ENCODE data around the gene PZP. TPM values are rescaled to one million over a fixed set of nuclear protein-coding genes. Genes with fewer than 3 reads are reported as not detected.
A peak's percentile ranks its signal among the peaks of the same experiment; 100 is the strongest.

PZP gene
- total RNA-seq, 1 donor from 2014 or later = 0.67 TPM

DNA sequence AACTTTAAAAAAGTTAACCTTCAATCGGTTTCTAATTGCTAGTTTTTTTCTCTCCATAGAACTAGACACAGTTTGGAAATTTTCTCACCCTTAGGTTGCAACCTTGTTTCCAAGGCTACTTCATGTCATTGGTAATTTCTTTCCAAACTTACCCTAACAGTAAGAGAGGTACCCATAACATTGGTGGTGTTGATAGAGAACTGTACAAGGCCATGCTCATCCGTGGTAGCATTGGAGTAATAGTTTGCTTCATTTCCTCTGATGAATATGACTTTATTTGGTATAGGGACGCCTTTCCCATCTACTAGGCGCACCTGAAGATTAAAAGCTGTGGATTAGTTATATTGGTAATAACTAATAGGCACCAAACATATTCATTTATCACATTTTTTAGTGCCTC lies 104.1 kb downstream of the PZP start:
- Histone ChIP-seq H3K4me3 (no peak overlapping the region), H3K27me3 (no peaks in the 10 kb centered on the region), H3K27ac (no peak overlapping the region), H3K9me3 (no peaks in the 10 kb centered on the region), H3K36me3 (peaks cover 93% of the 10 kb centered on the region), H3K4me1 (no peaks in the 10 kb centered on the region)
- no peak for DNase-seq
- no peak for ATAC-seq
- intact Hi-C loops (cut with DNase I) = no loop called here
- TF ChIP-seq, protein P1, sequence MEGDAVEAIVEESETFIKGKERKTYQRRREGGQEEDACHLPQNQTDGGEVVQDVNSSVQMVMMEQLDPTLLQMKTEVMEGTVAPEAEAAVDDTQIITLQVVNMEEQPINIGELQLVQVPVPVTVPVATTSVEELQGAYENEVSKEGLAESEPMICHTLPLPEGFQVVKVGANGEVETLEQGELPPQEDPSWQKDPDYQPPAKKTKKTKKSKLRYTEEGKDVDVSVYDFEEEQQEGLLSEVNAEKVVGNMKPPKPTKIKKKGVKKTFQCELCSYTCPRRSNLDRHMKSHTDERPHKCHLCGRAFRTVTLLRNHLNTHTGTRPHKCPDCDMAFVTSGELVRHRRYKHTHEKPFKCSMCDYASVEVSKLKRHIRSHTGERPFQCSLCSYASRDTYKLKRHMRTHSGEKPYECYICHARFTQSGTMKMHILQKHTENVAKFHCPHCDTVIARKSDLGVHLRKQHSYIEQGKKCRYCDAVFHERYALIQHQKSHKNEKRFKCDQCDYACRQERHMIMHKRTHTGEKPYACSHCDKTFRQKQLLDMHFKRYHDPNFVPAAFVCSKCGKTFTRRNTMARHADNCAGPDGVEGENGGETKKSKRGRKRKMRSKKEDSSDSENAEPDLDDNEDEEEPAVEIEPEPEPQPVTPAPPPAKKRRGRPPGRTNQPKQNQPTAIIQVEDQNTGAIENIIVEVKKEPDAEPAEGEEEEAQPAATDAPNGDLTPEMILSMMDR (IDR thresholded peaks at IDR 0.05) = no peak

DNA sequence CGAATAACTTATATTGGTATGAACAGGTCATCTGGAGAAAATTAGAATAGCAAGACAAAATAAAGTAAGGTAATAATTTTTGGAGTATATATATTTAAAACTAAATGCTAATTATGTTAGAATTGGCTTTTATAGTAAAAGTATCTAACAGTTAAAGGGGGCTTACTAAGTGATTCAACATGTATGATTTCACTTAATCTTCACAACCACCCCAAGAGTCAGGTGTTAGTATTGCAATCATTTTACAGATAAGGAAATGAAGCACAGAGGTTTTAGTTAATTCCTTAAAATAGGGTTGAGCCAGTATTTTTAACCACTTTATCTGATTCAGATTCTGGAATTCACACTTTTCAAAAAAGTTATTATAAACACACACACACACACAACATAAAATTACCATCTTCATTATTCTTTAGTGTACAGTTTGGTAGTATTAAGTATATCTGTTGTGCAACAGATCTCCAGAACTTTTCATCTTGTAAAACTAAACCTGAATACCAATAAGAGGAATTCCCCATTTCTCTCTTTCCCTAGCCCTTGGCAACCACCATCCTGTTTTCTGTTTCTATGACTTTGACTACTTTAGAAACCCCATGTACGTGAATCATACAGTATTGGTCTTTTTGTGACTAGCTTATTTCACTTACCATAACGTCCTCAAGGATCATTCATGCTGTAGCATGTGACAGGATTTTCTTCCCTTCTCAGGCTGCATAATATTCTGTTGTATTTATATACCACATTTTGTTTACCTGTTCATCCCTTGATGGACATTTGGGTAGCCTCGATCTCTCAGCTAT lies 104.9 kb downstream of the PZP start:
- Histone ChIP-seq H3K9me3 (no peaks in the 10 kb centered on the region), H3K27ac (no peak overlapping the region), H3K4me3 (no peak overlapping the region), H3K4me1 (no peaks in the 10 kb centered on the region), H3K27me3 (no peaks in the 10 kb centered on the region), H3K36me3 (peaks cover 93% of the 10 kb centered on the region)
- TF ChIP-seq, protein P1 (IDR thresholded peaks at IDR 0.05) = peak; percentile 7
- no peak for DNase-seq
- intact Hi-C loops (cut with DNase I) = no loop called here
- ATAC-seq = no peak

DNA sequence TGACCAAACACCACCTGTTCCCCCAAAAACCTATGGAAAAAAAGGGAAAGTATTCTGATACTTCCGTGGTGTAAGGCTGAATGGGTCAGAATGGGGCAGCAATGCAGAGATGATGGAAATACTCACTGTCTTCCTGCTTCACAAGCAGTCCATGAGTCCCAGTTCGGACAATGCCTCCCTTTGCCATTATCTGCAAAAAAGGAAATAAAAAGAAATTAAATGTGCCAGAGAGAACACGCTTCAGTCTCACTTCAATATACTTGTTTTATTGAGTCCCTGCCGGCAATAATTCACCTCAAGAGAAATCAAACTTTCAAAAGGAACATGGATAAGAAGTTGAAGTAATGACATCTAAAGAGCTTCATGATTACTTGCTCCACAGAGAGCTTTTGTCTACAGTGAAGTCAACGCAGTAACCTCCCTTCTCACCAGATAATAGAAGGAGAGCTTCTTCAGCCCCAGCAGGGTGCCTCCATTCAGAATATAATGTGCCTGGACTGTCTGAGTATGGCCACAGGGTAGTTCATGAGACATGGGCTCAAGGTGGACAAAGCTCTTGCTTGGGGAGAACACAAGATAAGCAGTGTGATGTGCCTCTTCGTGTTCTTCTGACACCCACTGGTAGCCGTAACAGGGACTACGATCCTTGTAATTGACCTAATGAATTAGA lies 107.0 kb downstream of the PZP start:
- no peak overlapping the region for H3K27ac ChIP-seq

DNA sequence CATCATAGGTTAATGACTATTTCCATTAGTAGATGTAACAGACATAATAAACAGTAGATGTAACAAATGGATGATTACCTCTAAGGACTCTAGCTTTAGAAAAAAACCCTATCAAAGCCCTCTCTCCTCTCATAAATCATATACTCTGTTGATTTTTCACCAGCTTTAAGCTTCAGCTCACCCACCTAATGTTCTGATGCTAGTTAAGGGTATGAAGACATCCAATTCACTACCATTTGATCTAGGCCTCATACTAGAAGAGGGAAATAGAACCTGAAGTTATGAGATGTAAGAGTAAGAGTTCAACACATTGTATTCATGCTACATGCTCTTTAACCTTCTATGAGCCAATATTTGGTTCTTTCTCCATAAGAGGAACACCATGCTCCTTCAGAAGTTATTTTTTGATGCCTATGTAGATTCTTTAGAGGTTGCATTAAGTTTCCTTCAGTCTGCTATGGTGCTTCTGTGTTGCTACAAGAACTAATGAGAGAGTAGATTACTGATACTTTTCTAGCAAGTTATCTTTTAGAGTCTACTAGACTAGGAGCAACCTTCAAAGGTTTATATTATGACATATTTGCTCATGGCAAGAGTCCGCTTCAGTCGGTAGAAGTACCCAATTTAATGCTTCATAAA lies 108.5 kb downstream of the PZP start:
- TF ChIP-seq, protein P1 (IDR thresholded peaks at IDR 0.05) = no peak
- H3K4me1 ChIP-seq = no peaks in the 10 kb centered on the region
- no peaks in the 10 kb centered on the region for H3K27me3 ChIP-seq
- H3K4me3 ChIP-seq = no peak overlapping the region
- no peak for ATAC-seq
- no peak for DNase-seq
- H3K36me3 ChIP-seq = peaks cover 96% of the 10 kb centered on the region
- H3K9me3 ChIP-seq = no peaks in the 10 kb centered on the region
- no peak overlapping the region for H3K27ac ChIP-seq
- intact Hi-C loops (cut with DNase I) = no loop called here

More for the DNA sequence above, 107.0 kb downstream of the PZP start:
- H3K36me3 ChIP-seq = peaks cover 99% of the 10 kb centered on the region
- TF ChIP-seq, protein P1 (IDR thresholded peaks at IDR 0.05) = no peak
- no peak for DNase-seq
- no peak overlapping the region for H3K4me3 ChIP-seq
- H3K27me3 ChIP-seq = no peaks in the 10 kb centered on the region
- H3K9me3 ChIP-seq = no peaks in the 10 kb centered on the region
- no peak for ATAC-seq
- intact Hi-C loops (cut with DNase I) = no loop called here
- no peaks in the 10 kb centered on the region for H3K4me1 ChIP-seq

Small RNA genes within 50 kb of the gene (microRNA-seq; reads per million reads assigned to microRNA genes)
- not detected for gene MIR1244-3 (ENCODE audit: borderline microRNAs expressed)

Other genes starting within 250 kb of the PZP start
- gene KLRG1, start 218.8 kb downstream of the PZP start, total RNA-seq = 3.3 TPM
- 2,772 TPM for gene A2M, start 92.5 kb downstream of the PZP start, total RNA-seq